NCI-H526 treated with DMSO at 0.1 percent for 48 hours (cell line): ENCODE data around the gene CCNG2.

Source experiments
- DNase-seq: peaks from one replicate; lab custom pipeline; 2025; lab: John Stamatoyannopoulos, UW

Gene CCNG2

DNA sequence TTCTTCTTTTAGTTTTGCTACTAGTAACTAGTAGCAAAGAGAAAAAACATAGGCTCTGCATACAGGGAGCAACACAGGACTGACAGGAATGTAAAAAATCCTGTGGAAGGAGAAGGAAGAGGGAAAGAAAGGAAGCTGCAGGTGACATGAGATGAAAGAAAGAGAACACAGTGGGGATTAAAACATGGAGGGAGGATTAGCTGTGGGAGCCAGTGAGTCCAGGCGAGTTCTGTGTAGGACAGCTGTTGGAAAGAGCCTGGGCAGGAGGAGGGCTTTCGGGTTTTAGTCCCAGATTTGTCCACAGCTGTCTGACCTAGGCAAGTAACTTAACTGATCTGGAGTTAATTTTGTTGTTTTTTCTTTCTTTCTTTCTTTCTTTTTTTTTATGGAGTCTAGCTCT lies 21.6 kb downstream of the CCNG2 start:
- no peak for DNase-seq

DNA sequence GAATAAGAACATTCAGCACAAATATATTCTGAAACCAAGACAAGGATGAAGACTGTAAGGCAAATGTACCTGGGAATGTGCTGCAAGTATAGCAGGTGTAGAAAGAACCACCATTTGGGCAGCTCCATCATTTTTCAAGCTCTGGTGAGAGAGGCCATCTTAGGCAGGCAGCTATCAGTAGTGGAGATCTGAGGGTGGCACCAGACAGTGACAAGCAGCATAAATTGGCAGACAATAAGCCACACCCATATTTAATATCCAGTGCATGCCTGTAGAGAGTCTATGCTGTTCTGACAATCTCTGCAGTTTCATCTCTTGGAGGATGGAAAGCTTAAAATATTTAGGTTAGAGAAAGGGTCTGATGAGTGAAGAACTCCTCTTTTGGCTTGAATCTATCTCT lies 22.5 kb downstream of the CCNG2 start:
- DNase-seq: no peak

DNA sequence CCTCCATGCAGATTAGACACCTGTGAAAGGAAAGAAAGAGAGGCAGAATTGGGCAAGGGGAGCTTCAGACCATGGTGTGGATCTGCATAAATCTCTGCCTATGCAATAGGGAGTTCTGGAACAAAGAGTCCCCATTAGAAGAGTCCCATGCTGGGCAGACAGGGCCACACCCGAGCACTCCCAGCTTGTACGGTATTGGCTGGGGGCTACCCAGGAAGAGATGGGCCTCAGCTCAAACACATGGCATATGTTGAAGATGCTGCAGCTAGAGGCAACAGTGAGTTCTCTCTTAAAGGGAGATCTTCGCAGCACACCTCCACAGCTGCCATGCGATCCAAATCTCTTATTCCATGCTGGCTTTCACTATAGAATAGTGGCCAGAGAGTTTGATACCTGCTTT lies 24.7 kb downstream of the CCNG2 start:
- no peak for DNase-seq

DNA sequence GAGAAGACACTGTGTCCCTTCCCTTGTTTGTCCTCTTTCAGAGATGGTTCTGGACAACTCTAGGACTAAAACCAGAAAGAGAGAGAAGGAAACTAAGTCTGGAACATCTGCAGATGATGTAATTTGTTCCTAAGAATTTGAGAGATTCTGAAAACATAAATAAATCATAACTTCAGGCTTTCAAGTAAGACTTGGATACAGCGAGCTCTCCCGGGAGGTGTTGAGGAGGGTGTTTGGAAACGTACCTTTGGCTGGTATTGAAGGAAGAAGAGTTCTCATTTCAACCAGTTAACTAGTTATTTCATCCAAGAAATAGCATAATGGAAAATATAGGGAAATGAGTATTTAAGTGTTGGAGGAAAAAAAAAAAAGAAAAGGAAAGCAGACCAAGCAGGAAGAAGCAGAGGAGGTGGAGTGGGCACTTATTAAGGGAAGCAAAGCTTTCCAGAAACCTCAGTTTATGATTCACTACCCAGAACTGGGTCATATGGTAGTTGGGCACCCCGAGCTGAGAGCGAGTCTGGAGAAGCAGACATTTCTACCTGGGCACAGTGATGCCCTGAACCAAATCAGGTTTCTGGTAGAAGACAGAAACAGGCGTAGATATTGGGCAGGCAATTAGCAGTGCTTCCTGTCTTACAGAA lies 26.9 kb downstream of the CCNG2 start:
- no peak for DNase-seq

DNA sequence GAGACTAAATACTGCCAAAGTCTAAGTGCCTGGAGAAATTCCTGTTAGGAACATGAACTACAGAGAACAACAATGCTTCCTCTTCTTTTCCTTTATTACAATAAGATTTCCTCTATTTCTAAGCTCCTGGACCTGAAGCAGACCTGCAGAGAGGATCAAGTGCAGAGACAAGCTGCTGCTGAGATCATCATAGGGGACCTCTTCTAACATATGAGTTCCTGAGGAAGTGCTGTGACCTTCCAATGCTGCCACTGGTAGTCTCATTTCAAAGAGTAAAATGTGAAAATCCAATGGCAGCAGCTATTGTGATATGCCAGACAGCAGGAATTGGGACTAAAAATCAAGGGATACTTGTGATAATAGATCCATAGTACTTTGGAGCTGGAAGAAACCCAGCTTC lies 28.0 kb downstream of the CCNG2 start:
- DNase-seq: no peak

DNA sequence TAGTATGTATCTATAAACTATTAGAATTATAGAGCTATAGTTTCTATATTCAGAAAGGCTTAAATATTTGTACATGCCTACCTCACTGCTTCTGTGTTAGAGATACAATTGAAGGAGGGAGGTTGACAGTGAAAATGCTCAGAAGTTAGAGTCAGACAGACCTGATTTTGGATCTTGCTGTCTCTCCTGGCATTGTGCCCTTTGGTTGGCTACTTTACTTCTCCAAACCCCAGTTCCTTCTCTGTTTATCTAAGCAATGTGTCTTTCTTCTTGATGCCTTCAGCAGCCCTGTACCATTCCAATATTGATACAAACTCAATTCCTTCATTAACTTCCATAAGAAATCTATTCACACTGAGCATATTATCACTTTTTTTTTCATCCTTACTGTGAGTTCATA lies 28.7 kb downstream of the CCNG2 start:
- no peak for DNase-seq

DNA sequence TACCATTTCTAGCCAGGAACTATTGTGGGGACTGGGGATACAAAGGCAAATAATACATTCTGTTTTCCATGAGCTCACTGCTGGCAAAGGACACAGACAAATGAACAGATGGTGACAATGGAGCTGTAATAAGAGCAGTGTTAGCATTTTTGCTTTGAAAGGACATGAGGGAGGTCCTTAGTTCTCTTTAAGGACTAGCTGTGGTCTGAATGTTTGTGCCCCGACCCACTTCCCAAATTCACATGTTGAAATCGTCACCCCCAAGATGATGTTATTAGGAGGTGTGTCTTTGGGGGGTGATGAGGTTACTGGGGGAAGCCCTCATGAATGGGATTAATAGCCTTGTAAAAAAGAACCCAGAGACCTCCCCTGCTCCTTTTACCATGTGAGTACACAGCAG lies 30.3 kb downstream of the CCNG2 start:
- no peak for DNase-seq

DNA sequence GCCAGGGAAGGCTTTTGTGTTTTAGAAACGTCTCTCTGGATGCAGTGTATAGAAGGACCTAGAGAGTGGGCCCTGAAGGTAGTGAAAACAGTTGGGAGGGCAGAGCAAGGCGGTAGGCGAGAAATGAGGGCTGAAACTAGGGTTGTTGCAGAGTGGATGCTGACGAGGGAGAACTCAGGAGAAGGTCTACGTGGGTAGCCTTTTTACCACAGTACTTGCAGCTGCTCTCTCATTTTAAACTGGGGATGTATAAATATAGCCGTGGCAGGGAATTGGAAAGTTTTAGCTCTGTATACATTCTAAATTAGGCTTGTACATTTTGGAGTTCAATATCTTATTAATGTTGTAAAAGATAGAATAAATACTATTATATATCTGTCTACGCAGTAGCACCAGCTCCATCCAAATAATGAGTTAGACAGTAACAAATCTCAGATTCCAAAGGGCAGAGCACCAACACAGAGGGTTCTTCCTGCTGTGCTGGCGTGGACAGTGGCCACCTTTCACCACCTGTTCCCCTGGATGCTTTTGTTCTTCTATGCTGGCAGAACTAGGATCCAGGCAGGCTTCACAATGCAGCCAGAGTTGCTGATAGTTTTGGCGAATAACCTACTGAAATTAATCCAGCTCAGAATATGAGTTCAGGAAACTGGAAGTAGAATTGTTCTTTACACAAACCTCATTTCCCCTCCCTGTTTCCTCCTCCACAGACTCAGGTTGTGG lies 31.7 kb downstream of the CCNG2 start:
- no peak for DNase-seq

DNA sequence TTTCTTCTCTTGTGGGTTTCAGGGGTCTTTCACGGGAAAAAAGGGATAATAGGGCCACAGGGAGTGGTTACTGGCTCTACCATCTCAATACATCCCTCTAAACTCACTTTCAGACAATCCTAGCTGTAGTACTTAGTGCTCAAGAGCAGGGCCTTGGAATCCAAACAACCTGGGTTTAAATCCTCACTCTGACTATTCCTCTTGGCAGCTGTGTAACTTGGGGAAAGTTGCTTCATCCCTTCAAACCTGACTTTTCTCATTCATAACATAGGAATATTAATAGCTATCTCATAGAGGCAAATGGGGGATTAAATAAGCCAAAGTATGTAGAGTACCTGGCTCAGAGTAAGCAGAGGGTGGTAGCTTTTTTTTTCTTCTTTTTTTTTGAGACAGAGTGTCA lies 32.4 kb downstream of the CCNG2 start:
- DNase-seq: no peak

DNA sequence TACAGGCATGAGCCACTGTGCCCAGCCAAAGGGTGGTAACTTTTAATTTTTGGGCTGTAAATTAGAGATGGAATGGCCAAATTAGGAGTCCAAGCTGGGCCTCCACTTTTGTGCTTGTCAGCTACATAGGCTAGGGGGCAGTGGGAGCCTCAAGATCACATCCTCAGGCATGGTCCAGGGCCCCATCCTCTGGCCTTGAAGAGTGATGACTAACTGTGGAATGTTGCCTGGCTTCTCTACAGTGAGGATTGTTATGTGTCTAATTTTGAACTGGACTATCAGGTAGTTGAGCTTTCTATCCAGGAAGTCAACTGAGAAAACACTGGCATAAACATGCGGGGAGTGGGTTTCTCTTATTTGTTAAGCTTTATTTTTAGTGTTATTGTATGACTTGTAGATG lies 33.0 kb downstream of the CCNG2 start:
- no peak for DNase-seq

DNA sequence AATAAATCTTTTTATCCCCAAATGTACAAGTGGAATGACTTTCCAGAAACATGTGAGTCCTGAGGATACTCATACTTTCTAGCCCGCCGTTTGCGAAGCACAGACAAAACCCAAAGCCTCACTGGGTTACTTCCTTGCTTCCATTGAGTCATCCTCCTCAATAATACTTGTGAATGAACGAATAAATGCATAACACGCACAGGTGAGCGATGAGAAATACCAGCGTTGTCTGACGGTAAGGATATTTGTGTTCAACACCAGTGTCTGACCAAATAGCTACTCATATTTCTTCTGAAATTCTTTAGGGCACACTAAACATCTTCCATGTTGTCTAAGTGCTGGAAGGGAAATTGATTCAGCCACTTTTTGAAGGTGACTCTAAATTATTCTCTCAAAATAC lies 36.0 kb downstream of the CCNG2 start:
- no peak for DNase-seq

DNA sequence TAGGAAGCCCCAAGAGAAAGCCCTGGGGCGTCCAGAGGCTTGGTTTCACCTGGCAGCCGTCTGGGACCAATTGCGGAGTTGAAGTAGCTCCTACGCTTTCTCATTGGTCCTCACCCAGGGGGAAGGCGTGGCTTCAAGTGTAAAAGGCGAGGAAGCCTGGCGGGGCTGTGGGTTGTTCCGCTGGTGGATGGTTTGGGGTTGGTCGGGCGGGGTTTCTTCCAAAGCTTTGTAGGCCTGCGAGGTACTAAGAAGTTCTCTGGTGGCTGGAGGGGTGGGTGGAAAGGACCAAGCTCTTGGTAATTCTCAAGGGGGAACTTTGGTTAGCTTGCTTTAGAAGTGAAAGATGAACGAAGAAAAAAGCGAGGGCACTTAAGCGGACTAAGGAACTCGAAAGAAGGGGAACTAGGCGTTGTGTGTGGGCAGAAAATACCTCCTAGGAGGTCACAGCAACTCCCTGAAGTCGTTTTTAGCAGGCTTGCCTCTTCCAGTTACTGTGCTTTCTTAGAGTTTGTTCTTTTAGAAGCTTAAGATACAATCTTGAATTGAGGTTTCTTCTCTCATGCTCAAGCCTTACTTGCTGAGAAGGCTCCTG lies 36.6 kb downstream of the CCNG2 start:
- no peak for DNase-seq

DNA sequence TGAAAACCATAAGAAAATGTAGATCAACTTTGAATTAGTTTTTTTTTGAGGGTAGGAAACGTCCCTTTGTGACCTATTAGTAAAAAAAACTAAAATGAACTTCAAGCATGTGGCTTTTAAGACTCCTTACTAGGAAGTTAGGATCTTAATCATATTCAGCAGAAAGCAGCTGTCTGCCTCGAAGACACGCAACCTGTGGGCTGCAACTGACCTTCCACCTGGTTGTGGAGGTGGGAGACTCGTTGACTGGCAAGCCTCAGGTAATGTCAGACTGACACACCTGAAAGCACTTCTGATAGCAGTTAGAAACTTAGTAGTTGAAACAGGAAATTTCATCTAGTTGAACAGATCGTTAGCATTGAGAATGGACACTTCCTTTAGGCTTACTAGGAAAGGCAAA lies 37.4 kb downstream of the CCNG2 start:
- DNase-seq: no peak

DNA sequence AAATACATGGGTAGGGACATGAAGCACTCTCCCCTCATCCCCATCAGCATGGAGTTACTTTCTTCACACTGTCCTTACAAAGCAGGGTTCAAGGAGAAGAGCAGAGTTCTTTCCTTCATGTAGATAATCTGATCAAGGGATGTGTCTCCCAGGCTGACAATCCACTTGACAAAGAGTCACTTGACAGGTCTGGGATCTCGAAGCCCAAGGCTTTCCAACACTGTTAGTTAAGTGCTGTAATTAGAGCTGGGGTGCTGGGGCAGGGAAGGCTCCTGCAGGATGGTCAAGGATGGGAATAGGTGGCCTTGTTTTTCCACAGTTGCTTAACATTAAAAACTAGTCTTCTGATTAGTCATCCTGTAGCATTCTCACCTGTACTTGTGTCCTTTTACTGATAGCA lies 38.0 kb downstream of the CCNG2 start:
- no peak for DNase-seq

DNA sequence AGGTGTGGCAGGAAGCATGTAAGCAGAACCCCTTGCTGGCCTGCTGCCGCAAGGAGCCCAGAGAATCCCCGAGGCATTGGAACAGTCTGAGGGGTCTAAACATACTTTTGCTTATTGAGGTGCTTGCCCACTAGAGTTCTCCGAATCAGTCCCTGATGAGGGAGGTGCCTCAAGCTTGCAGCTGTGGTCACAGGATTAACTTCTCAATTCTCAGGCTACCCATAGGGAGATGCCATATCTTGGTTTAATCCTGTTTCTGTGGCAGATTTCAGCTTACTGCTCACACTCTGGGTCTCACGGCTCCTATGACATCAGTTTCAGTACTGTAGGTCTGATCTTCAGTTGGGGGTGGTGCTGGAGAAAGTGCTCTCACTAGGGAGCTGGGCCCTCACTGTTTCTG lies 39.9 kb downstream of the CCNG2 start:
- no peak for DNase-seq

DNA sequence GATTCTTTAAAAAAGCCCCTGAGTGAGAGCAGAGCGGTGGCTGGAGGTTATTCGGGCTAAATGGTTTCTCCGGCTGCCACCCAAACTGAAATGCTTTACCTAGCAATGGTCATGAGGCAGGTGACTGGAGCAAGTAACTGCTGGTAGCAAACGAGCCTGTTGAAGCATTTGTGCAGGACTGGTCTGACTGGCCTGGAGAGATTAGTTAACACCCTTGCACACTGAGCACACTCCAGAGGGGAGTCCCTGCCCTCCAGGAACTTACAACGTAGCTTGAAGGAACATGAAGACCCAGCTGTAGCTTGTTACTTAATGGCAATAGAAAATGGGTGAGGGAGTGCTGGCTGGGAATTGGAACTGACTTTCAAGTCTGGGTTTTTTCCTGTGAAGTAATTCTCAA lies 40.4 kb downstream of the CCNG2 start:
- DNase-seq: no peak

DNA sequence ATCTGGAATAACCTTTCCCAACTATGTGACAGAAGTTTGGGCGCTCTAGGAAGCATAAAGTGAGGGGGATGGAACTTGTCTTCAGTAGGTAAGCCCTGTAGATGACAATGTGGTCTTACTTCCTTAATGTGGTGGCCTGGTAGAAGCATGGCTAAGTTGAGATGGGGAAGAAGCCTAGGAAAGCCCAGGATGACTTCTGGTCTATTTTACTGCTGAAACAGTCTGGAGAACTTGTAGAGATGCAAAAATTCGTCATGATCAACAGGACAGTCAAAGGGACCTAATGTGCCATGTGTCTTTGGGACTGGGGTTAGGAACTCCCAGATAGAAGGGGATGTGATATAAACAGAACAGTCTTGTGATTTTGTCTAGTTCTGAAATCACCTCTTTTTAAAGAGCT lies 40.8 kb downstream of the CCNG2 start:
- DNase-seq: no peak

DNA sequence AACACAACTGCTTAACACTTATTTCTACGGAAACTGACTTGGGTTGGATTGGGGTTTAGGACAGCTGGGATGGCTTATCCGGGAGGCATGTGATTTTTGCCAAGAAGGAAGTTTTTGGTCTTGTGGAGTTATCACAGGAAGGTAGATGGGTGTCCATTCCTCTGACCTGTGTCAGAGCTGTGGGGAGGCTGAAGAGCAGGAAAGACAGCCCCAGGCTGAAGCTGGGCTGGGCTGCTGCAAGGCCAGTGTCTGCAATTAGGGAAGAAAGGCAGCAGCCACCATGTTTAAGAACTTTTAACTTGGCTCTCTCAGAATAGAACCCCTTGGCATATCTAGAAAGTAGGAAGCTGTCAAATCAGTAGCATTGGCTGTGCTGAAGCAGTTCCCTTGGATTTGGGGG lies 42.3 kb downstream of the CCNG2 start:
- no peak for DNase-seq

DNA sequence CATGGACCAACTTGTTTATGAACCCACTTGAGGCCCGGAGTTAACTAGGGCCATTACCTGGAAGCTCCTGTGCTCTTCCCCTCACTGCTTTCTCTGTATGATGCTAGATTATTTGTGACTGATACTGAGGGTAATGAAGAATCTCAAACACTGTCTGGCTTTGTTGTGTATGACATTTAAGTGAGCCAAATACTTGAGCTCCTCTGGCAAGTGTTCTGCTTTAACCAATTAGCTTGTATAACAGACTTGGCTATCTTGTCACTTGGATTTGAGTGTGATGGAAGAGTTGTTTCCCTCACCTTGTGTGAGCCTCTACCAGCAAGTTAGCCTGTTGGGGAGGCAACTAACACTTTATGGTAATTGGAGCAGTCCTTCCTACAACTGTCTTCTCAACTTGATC lies 42.7 kb downstream of the CCNG2 start:
- no peak for DNase-seq

DNA sequence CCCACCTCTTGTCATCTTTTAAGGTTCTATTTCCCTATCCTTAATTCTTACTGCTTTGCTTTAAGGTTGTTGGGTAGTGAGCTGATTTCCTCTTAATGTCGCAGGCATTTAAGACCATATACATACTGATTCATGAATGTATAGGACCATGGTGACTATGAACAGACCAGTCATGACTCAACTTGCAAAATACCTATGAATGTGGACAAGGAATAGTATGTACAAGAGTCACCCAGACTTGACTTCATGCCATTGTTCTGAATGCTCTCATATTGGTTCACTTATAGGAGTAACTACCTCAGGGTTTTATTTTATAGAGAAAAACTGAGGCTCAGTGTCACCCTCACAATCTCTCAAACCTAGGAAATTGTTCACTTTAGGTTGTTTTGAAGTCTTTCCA lies 44.3 kb downstream of the CCNG2 start:
- no peak for DNase-seq

DNA sequence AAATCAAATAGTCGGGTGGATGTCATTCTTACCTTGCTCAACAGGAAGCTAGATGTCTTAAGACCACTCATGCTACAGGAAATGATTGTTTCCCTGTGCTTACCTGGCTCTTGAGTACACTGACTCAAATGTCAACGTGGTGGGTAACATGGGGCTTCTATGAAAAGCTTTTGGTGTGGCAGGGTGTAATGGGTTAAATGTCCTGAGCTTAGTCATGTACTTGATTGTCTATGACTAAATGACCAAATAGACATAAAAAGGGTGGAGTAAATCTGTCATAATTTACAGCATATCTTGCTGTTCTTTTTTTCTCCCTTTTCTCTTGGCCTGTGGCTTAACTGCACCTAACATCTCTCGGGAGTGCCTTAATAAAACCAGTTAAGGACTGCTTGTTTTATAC lies 44.9 kb downstream of the CCNG2 start:
- no peak for DNase-seq

DNA sequence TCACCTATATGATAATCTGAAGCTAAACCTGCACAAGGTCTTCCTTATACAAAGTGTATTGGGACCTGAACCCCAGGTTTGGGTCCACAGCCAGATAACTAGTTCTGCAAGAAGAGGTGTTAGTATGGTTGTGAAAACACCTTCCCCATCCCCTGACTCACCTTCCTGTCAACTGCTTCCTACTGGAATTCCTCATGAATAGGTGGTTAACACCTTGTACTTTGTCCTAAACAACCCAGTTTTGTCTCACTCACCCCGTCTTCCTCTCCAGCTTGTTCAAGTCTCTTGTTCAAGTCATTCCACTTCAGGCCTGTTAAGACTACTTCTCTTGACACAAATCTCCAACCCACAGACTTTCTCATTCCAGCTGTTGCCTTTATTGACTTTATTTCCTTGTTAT lies 45.5 kb downstream of the CCNG2 start:
- no peak for DNase-seq

DNA sequence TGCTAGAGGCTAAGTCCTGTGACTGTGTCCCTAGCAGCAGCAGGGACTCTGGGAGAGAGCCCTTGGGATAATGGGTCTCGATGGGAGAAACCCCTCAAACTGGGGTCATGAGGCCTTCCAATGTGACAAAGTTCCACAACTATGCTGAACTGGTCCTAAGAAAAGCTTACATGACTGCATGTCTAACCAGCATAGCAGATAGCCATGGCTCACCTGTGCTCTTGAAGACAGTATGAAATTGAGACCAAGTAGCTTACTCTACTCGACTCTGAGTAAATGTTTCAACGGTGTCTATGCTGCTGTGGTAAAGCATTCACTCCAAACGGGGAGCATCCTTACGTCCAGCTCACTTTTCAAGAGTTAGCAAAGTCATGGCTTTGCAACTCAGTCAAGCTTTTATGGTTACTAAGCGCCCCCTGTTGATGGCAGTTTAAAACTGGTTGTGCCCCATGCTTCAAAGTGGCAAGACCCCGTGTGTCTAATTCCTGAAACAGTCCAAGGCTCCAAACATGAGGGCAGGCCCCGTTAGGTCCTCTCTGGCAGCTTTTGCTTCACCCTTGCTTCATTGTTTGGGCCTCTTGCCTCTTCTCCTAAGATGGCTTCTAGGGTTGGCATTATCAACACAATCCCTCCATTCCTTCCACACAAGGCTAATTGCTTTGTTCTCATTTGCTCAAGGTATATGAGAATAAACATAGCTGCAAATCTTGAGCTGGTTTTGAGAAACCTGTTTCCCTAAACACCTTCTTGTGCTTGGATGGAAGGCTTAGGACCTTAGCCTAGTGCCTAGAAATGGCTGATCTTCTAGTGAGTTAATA lies 46.6 kb downstream of the CCNG2 start:
- DNase-seq: peak; percentile 1
